Endothelial cell of umbilical vein (primary cell): ENCODE measurements around the gene RGS4. TPM values are rescaled to one million over a fixed set of nuclear protein-coding genes. Genes with fewer than 3 reads are reported as not detected.
A peak's percentile ranks its signal among the peaks of the same experiment; 100 is the strongest.

ENCODE experiments used
- BruUV-seq: library from RNA; stranded (reverse); fragments of 400-500 nt; replicated peaks from 2 replicates; lab custom pipeline; 2021; lab: Mats Ljungman, UMichigan
- CTCF ChIA-PET: fragments of 300-600, 350-600 bp; sonication (Branson Sonifier 250); formaldehyde crosslinking; loops from one replicate; lab custom pipeline; 2021; ENCODE audit warnings: antibody characterized with exemption, inconsistent platforms; lab: Charles Lee
- POLR2A ChIA-PET: fragments of 300-600, 350-600 bp; sonication (Branson Sonifier 250); formaldehyde crosslinking; loops from one replicate; lab custom pipeline; 2021; ENCODE audit warnings: antibody characterized with exemption, inconsistent platforms; lab: Charles Lee
- DNase-seq: peaks from one replicate; pipeline ENCODE4 v3.0.0-alpha.2; 2011; ENCODE audit warnings: low read depth, low spot score
- FAIRE-seq: peaks from 2 replicates; lab custom pipeline; 2011; peaks lifted over from hg19 to GRCh38; lab: Jason Lieb, UNC
- H2AFZ ChIP-seq: 2 replicates; pipeline ENCODE4 v1.6.0; 2012; ENCODE audit warnings: low read depth, low read length, control low read depth, inconsistent platforms
- H3K27ac ChIP-seq: 2 replicates; pipeline ENCODE4 v1.5.1; 2011; ENCODE audit warnings: low read depth, mild to moderate bottlenecking, control low read depth, low read length, moderate library complexity; ENCODE audit not compliant: insufficient read depth
- H3K27me3 ChIP-seq, 2 experiments: 2 replicates each; pipeline versions ENCODE4 v1.6.0 to v1.6.1; 2011; ENCODE audit warnings: low read length in 2 of 2, mixed read lengths in 1 of 2; ENCODE audit not compliant: control insufficient read depth in 2 of 2, insufficient read depth in 2 of 2
- H3K36me3 ChIP-seq, 2 experiments: 2 replicates in 1 of 2; 3 replicates in 1 of 2; pipeline ENCODE4 v1.5.1; 2011; ENCODE audit warnings: low read length in 2 of 2, mild to moderate bottlenecking in 1 of 2, moderate library complexity in 1 of 2; ENCODE audit not compliant: control insufficient read depth in 2 of 2, insufficient read depth in 2 of 2; ENCODE audit errors: extremely low read depth in 1 of 2
- H3K4me1 ChIP-seq: 3 replicates; pipeline ENCODE4 v1.5.1; 2011; ENCODE audit warnings: mild to moderate bottlenecking, low read length; ENCODE audit not compliant: control insufficient read depth, insufficient read depth; ENCODE audit errors: extremely low read depth
- H3K4me2 ChIP-seq: 2 replicates; pipeline ENCODE4 v1.6.1; 2011; ENCODE audit warnings: low read length, control low read depth, mixed read lengths; ENCODE audit not compliant: insufficient read depth
- H3K4me3 ChIP-seq, 3 experiments: fragments of 200-600 bp in 1 of 3; sonication (generic), shearing (Covaris generic) in 1 of 3; replicated peaks in 1 of 3; 2 replicates each; pipeline ENCODE4 v1.5.1; 2011 to 2016; ENCODE audit warnings: control low read depth in 3 of 3, low read length in 3 of 3, mild to moderate bottlenecking in 2 of 3, inconsistent platforms in 1 of 3, low read depth in 1 of 3, moderate library complexity in 1 of 3; ENCODE audit not compliant: insufficient read depth in 1 of 3
- H3K79me2 ChIP-seq: 2 replicates; pipeline ENCODE4 v1.6.0; 2012; ENCODE audit warnings: low read length, inconsistent platforms; ENCODE audit not compliant: control insufficient read depth, insufficient read depth
- H3K9ac ChIP-seq: replicated peaks from 2 replicates; pipeline ENCODE3; 2011; ENCODE audit warnings: low read length, control low read depth; ENCODE audit not compliant: insufficient read depth; ENCODE audit errors: extremely low read depth
- H3K9me1 ChIP-seq: replicated peaks from 3 replicates; pipeline ENCODE4 v1.6.0; 2011; ENCODE audit warnings: mild to moderate bottlenecking, low read length; ENCODE audit not compliant: control insufficient read depth, insufficient read depth; ENCODE audit errors: extremely low read depth
- H3K9me3 ChIP-seq: replicated peaks from 2 replicates; pipeline ENCODE4 v1.5.1; 2012; ENCODE audit warnings: low read length, inconsistent platforms; ENCODE audit not compliant: control insufficient read depth, insufficient read depth
- H4K20me1 ChIP-seq: replicated peaks from 2 replicates; pipeline ENCODE3; 2011; ENCODE audit warnings: mild to moderate bottlenecking, low read length; ENCODE audit not compliant: control insufficient read depth, insufficient read depth; ENCODE audit errors: extremely low read depth
- EZH2 ChIP-seq: IDR thresholded peaks from 2 replicates; pipeline ENCODE4 v1.6.1; 2012; ENCODE audit warnings: borderline replicate concordance, low read depth, mild to moderate bottlenecking, moderate library complexity, low read length, inconsistent platforms; ENCODE audit not compliant: severe bottlenecking
- JUN ChIP-seq: IDR thresholded peaks from 2 replicates; pipeline ENCODE4 v1.6.1; 2011; ENCODE audit warnings: borderline replicate concordance, low read depth; ENCODE audit not compliant: insufficient read length, insufficient read depth
- MYC ChIP-seq: IDR thresholded peaks from one replicate; pipeline ENCODE4 v1.6.1; 2011; ENCODE audit warnings: mild to moderate bottlenecking, low read depth, low read length
- POLR2A ChIP-seq: IDR thresholded peaks from 2 replicates; pipeline ENCODE4 v1.6.1; 2012; ENCODE audit warnings: low read depth, mild to moderate bottlenecking, control low read depth, low read length
- POLR2AphosphoS5 ChIP-seq: IDR thresholded peaks from 2 replicates; pipeline ENCODE4 v1.6.1; 2012; ENCODE audit warnings: low read depth, mild to moderate bottlenecking, control low read depth, low read length, moderate library complexity; ENCODE audit not compliant: insufficient read depth
- dilution Hi-C: fragments of 300-500 bp; cut with MboI; formaldehyde crosslinking; loops from one replicate; pipeline ENCODE4 v1.15.0; 2019; ENCODE audit warnings: low sequenced_read_pairs; ENCODE audit not compliant: extremely low pct_ligation_motif_present
- intact Hi-C: fragments of 100-400 bp; cut with micrococcal nuclease; formaldehyde crosslinking; loops from one replicate; pipeline ENCODE4 v1.10.0; 2022
- polyA plus RNA-seq, 4 experiments: library from polyadenylated mRNA; depleted of rRNA in 3 of 4; stranded (reverse) in 3 of 4; unstranded in 1 of 4; fragments of >200 nt; gene quantifications; 2 replicates each; pipeline versions ENCODE4 v1.2.1 to v1.2.3, GENCODE V29; 2011 to 2012; ENCODE audit warnings: missing spikeins in 1 of 4
- total RNA-seq: library from RNA; stranded (reverse); gene quantifications from 2 replicates; pipeline ENCODE4 v1.2.3, GENCODE V29; 2021
- TF ChIP-seq, protein P1 (sequence below): IDR thresholded peaks from 2 replicates; pipeline ENCODE4 v1.6.1; 2011; ENCODE audit not compliant: insufficient read depth, insufficient read length
- TF ChIP-seq, protein P2 (sequence below), 2 donors: IDR thresholded peaks; 1 replicate in 1 of 2; 2 replicates in 1 of 2; pipeline ENCODE4 v1.5.1; 2011; ENCODE audit warnings: low read length in 2 of 2, mild to moderate bottlenecking in 2 of 2, moderate library complexity in 2 of 2, control low read depth in 1 of 2, inconsistent platforms in 1 of 2, low read depth in 1 of 2; ENCODE audit not compliant: insufficient read depth in 1 of 2; ENCODE audit errors: extremely low read depth in 1 of 2

Gene RGS4
- total and polyA plus RNA-seq, 2 donors (not counting 3 experiments of a cell fraction or from before 2014, with no cell fraction given) = 14.6 to 59.3 TPM

DNA sequence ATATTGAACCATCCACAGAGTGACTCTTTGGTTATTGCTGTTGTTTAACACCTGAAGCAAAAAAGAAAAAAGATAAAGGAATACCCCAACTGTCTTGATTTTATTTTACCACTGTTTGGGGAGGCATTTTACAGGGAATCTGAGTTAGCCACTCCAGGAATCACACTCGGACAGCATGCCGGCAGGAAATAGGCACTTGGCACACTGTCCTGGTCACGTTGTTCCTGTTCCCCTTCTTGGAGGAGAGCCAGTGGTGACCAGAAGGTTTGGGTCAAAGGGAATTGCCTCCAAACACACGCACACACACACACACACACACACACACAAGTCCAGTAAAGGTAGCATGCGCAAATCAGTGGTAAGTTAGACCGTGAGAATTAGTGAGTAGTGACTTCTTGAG, 13.8 kb downstream of the RGS4 start:
- dilution Hi-C loops = no loop called here
- DNase-seq (peak; percentile 75), FAIRE-seq (peak; percentile 49)
- ChIA-PET POLR2A (no interaction called here), CTCF (interaction anchor here (0.6 kb wide), 1 partner anchor 12 kb away, joined by 3 read pairs; no protein-coding TSS in a partner anchor)
- no peak for TF ChIP-seq EZH2
- TF ChIP-seq, protein P1, sequence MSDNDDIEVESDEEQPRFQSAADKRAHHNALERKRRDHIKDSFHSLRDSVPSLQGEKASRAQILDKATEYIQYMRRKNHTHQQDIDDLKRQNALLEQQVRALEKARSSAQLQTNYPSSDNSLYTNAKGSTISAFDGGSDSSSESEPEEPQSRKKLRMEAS = no peak
- no peak for TF ChIP-seq POLR2A
- TF ChIP-seq POLR2AphosphoS5 = peak; percentile 29
- TF ChIP-seq JUN = no peak
- TF ChIP-seq, protein P2, sequence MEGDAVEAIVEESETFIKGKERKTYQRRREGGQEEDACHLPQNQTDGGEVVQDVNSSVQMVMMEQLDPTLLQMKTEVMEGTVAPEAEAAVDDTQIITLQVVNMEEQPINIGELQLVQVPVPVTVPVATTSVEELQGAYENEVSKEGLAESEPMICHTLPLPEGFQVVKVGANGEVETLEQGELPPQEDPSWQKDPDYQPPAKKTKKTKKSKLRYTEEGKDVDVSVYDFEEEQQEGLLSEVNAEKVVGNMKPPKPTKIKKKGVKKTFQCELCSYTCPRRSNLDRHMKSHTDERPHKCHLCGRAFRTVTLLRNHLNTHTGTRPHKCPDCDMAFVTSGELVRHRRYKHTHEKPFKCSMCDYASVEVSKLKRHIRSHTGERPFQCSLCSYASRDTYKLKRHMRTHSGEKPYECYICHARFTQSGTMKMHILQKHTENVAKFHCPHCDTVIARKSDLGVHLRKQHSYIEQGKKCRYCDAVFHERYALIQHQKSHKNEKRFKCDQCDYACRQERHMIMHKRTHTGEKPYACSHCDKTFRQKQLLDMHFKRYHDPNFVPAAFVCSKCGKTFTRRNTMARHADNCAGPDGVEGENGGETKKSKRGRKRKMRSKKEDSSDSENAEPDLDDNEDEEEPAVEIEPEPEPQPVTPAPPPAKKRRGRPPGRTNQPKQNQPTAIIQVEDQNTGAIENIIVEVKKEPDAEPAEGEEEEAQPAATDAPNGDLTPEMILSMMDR (IDR thresholded peaks at IDR 0.05; ENCODE audit: extremely low read depth in 1 of 2, insufficient read depth in 1 of 2, low read depth in 1 of 2, low read length in 2 of 2) = no peak
- no peak for TF ChIP-seq MYC
- intact Hi-C loops = no loop called here
- peak overlapping the region; percentile 24 for H3K4me2 ChIP-seq
- H3K4me3 ChIP-seq = no peak overlapping the region
- no peaks in the 10 kb centered on the region for H4K20me1 ChIP-seq
- no peak overlapping the region for H3K27ac ChIP-seq
- no peaks in the 10 kb centered on the region for H3K36me3 ChIP-seq
- no peak overlapping the region for H3K9ac ChIP-seq
- no peaks in the 10 kb centered on the region for H3K79me2 ChIP-seq
- H3K9me1 ChIP-seq = no peaks in the 10 kb centered on the region
- H3K27me3 ChIP-seq = no peaks in the 10 kb centered on the region
- peaks cover 37% of the 10 kb centered on the region for H3K4me1 ChIP-seq
- no peaks in the 10 kb centered on the region for H3K9me3 ChIP-seq
- BruUV-seq = no TSS peak
- H2AFZ ChIP-seq = peak overlapping the region; percentile 25
